Measurements from ENCODE around the gene TEX35.
A peak's percentile ranks its signal among the peaks of the same experiment; 100 is the strongest.

Gene TEX35

DNA sequence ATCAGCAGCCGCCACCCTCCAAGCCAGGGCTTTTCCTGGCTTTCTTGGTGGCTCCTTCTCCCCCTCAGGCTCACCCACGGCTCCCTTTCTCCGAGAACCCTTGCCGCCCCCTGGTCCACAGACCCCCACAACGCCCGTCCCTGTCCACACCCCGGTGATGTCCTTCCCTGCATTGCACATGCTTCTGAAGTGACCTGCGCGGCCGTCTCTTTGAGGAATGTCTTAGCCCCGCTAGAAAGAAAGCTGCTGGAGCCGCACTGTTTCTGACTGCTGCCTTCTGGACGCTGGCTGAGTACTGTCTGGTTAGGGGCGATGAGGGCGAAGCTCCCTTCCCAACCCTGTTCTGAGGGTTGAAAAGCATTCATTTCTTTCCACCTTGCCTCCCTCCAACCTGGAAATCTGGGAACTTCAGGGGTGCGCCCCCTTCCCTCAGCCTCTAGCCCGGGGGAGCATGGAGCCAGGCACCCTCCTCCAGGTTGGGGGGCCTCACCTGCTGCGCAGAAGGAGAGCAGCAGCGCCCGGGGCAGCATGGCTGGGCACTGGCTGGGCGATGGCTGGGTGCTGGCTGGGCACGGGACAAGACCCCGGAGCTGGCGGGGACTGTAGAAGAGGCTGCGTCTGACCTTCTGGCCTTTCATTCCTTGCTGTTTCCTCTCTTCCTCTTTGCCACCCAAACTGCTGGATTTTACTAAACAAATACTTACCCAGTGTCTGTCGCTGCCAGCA lies 16.3 kb upstream of the TEX35 start, which contains the start of gene CLEC20A:
TSS of gene CLEC20A (minus strand) at position 555 of the 726 bp plus-strand sequence. CDS start at position 530, 25 bp downstream.
- Histone ChIP-seq H3K18ac (ENCODE audit: low read depth in 1 of 2, low read length in 2 of 2) (no peak within 1 kb of the TSS), H2AK5ac (ENCODE audit: low read length, severe bottlenecking) (no peak within 1 kb of the TSS), H3K9me3 (ENCODE audit: control insufficient read depth, low read length) (no peaks in the 10 kb centered on the region), H3K27ac (ENCODE audit: low read length, poor library complexity, severe bottlenecking) (no peak within 1 kb of the TSS), H3K9ac (ENCODE audit: low read length) (no peak within 1 kb of the TSS), H3K27me3 (ENCODE audit: control insufficient read depth in 1 of 2, insufficient read depth in 1 of 2, low read length in 2 of 2) (peaks cover 0 to 5% of the 10 kb centered on the region in 2 experiments), H3K4me3 (ENCODE audit: insufficient read depth in 1 of 2, low read depth in 1 of 2, low read length in 2 of 2) (no peak within 1 kb of the TSS), H3K36me3 (ENCODE audit: control insufficient read depth in 1 of 2, insufficient read depth in 2 of 2, low read depth in 1 of 2, low read length in 2 of 2) (no peaks in the 10 kb centered on the region), H2BK5ac (ENCODE audit: low read depth, low read length, poor library complexity, severe bottlenecking) (no peak within 1 kb of the TSS), H3K79me1 (replicated peaks; ENCODE audit: low read length, poor library complexity, severe bottlenecking) (no peaks in the 10 kb centered on the region), H4K91ac (ENCODE audit: low read length) (peak within 1 kb of the TSS; percentile 21), H2AFZ (ENCODE audit: low read depth, low read length) (no peak within 1 kb of the TSS), H4K8ac (ENCODE audit: low read length) (no peak within 1 kb of the TSS), H2BK120ac (ENCODE audit: low read depth, low read length) (no peak within 1 kb of the TSS), H2BK15ac (ENCODE audit: low read depth, poor library complexity, severe bottlenecking) (no peak within 1 kb of the TSS), H3K4me1 (ENCODE audit: control insufficient read depth, insufficient read depth, low read depth, low read length) (no peaks in the 10 kb centered on the region), H3K4ac (ENCODE audit: low read depth in 1 of 2, low read length in 2 of 2) (no peak within 1 kb of the TSS), H2BK12ac (ENCODE audit: low read length in 2 of 2) (no peak within 1 kb of the TSS), H3K23ac (ENCODE audit: low read length in 2 of 2) (peak within 1 kb of the TSS in 1 of 2 experiments; percentile 49), H3K4me2 (ENCODE audit: low read length, poor library complexity, severe bottlenecking) (no peak within 1 kb of the TSS), H3K14ac (ENCODE audit: low read length in 2 of 2) (no peak within 1 kb of the TSS)
- WGBS: 97% methylated on average over 22 of the region's 26 CpGs
- DNase-seq: no peak

DNA sequence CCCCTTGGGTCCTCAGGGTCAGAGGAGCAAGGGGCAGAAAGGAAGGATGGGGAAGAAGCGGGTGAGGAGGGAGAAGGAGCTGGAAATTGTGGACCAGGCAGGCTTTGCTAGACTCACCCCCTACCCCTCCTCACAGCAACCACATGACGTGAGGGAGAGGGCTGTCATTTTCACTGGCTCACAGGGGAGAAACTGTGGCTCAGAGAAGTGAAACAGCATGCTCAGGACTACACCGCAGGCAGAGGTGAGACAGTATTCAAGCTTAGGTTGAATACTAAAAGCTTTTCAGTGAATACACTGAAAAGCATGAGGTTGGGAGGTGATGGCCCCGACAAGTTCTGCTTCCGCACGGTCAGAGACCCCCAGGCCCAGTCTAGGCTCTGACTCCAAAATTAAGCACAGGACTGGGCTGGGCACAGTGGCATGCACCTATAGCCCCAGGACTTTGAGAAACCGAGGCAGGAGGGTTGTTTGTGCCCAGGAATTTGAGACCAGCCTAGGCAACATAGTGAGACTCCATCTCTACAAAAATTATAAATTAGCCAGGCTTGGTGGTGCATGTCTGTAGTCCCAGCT lies 14.9 kb upstream of the TEX35 start:
- no peak overlapping the region for H2AFZ ChIP-seq (ENCODE audit: low read depth, low read length)
- no peaks in the 10 kb centered on the region for H3K4me1 ChIP-seq (ENCODE audit: control insufficient read depth, insufficient read depth, low read depth, low read length)
- no peak overlapping the region for H2AK5ac ChIP-seq (ENCODE audit: low read length, severe bottlenecking)
- H3K36me3 ChIP-seq (ENCODE audit: control insufficient read depth in 1 of 2, insufficient read depth in 2 of 2, low read depth in 1 of 2, low read length in 2 of 2): no peaks in the 10 kb centered on the region
- H3K27me3 ChIP-seq (ENCODE audit: control insufficient read depth in 1 of 2, insufficient read depth in 1 of 2, low read length in 2 of 2): peaks cover 0 to 5% of the 10 kb centered on the region in 2 experiments
- H3K14ac ChIP-seq (ENCODE audit: low read length in 2 of 2): no peak overlapping the region
- no peak overlapping the region for H2BK12ac ChIP-seq (ENCODE audit: low read length in 2 of 2)
- WGBS: 90% methylated on average over 5 of the region's 7 CpGs
- H2BK120ac ChIP-seq (ENCODE audit: low read depth, low read length): no peak overlapping the region
- no peak overlapping the region for H4K91ac ChIP-seq (ENCODE audit: low read length)
- H3K27ac ChIP-seq (ENCODE audit: low read length, poor library complexity, severe bottlenecking): no peak overlapping the region
- no peak overlapping the region for H4K8ac ChIP-seq (ENCODE audit: low read length)
- no peaks in the 10 kb centered on the region for H3K9me3 ChIP-seq (ENCODE audit: control insufficient read depth, low read length)
- no peak overlapping the region for H3K9ac ChIP-seq (ENCODE audit: low read length)
- no peak for DNase-seq
- no peaks in the 10 kb centered on the region for H3K79me1 ChIP-seq (replicated peaks; ENCODE audit: low read length, poor library complexity, severe bottlenecking)
- no peak overlapping the region for H3K4me3 ChIP-seq (ENCODE audit: insufficient read depth in 1 of 2, low read depth in 1 of 2, low read length in 2 of 2)
- no peak overlapping the region for H2BK5ac ChIP-seq (ENCODE audit: low read depth, low read length, poor library complexity, severe bottlenecking)
- H3K4ac ChIP-seq (ENCODE audit: low read depth in 1 of 2, low read length in 2 of 2): no peak overlapping the region
- H3K23ac ChIP-seq (ENCODE audit: low read length in 2 of 2): peak overlapping the region in 1 of 2 experiments; percentile 49
- no peak overlapping the region for H3K4me2 ChIP-seq (ENCODE audit: low read length, poor library complexity, severe bottlenecking)
- no peak overlapping the region for H3K18ac ChIP-seq (ENCODE audit: low read depth in 1 of 2, low read length in 2 of 2)
- no peak overlapping the region for H2BK15ac ChIP-seq (ENCODE audit: low read depth, poor library complexity, severe bottlenecking)

DNA sequence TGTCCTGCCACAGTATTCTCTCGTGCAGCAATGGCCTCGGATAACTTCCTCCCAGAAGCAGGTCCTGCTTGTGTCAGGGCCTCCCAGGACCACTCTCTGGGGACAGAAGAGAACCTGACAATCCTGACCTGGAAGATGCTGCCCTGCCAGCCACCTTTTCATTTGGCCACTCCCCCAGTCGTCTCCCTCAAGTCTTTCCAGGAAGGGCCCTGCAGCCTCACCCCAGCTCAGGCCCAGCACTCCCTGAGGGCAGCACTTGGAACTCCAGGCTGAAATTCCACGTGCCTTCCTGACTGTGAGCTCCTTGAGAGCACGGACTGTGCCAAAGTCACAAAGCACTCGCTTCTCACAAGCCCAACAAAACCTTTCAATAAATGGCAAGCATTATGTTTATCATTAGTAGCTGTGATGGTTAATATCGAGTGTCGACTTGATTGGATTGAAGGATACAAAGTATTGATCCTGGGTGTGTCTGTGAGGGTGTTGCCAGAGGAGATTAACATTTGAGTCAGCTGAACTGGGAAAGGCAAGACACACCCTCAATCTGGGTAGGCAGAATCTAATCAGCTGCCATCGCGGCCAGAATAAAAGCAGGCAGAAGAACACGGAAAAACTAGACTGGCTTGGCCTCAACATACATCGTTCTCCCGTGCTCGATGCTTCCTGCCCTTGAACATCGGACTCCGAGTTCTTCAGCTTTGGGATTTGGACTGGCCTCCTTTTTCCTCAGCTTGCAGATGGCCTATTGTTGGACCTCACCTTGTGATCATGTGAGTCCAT lies 13.8 kb upstream of the TEX35 start:
- Histone ChIP-seq H3K4me3 (ENCODE audit: insufficient read depth in 1 of 2, low read depth in 1 of 2, low read length in 2 of 2) (no peak overlapping the region), H4K8ac (ENCODE audit: low read length) (no peak overlapping the region), H2AK5ac (ENCODE audit: low read length, severe bottlenecking) (no peak overlapping the region), H3K23ac (ENCODE audit: low read length in 2 of 2) (no peak overlapping the region), H3K14ac (ENCODE audit: low read length in 2 of 2) (no peak overlapping the region), H3K4me2 (ENCODE audit: low read length, poor library complexity, severe bottlenecking) (no peak overlapping the region), H3K36me3 (ENCODE audit: control insufficient read depth in 1 of 2, insufficient read depth in 2 of 2, low read depth in 1 of 2, low read length in 2 of 2) (no peaks in the 10 kb centered on the region), H2BK12ac (ENCODE audit: low read length in 2 of 2) (no peak overlapping the region), H3K9ac (ENCODE audit: low read length) (no peak overlapping the region), H4K91ac (ENCODE audit: low read length) (no peak overlapping the region), H3K4me1 (ENCODE audit: control insufficient read depth, insufficient read depth, low read depth, low read length) (no peaks in the 10 kb centered on the region), H3K18ac (ENCODE audit: low read depth in 1 of 2, low read length in 2 of 2) (no peak overlapping the region), H2BK120ac (ENCODE audit: low read depth, low read length) (no peak overlapping the region), H3K27me3 (ENCODE audit: control insufficient read depth in 1 of 2, insufficient read depth in 1 of 2, low read length in 2 of 2) (peaks cover 0 to 12% of the 10 kb centered on the region in 2 experiments), H3K4ac (ENCODE audit: low read depth in 1 of 2, low read length in 2 of 2) (no peak overlapping the region), H2BK5ac (ENCODE audit: low read depth, low read length, poor library complexity, severe bottlenecking) (no peak overlapping the region), H2BK15ac (ENCODE audit: low read depth, poor library complexity, severe bottlenecking) (no peak overlapping the region), H3K9me3 (ENCODE audit: control insufficient read depth, low read length) (no peaks in the 10 kb centered on the region), H3K27ac (ENCODE audit: low read length, poor library complexity, severe bottlenecking) (no peak overlapping the region), H2AFZ (ENCODE audit: low read depth, low read length) (no peak overlapping the region), H3K79me1 (replicated peaks; ENCODE audit: low read length, poor library complexity, severe bottlenecking) (no peaks in the 10 kb centered on the region)
- no peak for DNase-seq
- WGBS: 86% methylated on average over 14 of the region's 16 CpGs
